ENCODE data around the gene SEMA6D. TPM values are rescaled to one million over a fixed set of nuclear protein-coding genes. Genes with fewer than 3 reads are reported as not detected.

SEMA6D gene
- total RNA-seq, 1 donor from 2014 or later = not detected

GRCh38 chr15:47689660-47690059, 27.6 kb upstream of the SEMA6D start:
- no peaks in the 10 kb centered on the region for H3K27me3 Mint-ChIP-seq
- CTCF ChIA-PET = no interaction called here
- intact Hi-C loops (cut with micrococcal nuclease) = no loop called here
- ATAC-seq (ENCODE audit: low read depth) (no peak), DNase-seq (no peak)
- H3K4me1 Mint-ChIP-seq = no peaks in the 10 kb centered on the region
- no peak overlapping the region for H3K27ac Mint-ChIP-seq
- no peaks in the 10 kb centered on the region for H3K9me3 Mint-ChIP-seq
- POLR2A ChIA-PET = no interaction called here
- H3K36me3 Mint-ChIP-seq (ENCODE audit: low read depth) = no peaks in the 10 kb centered on the region
- no peak for TF ChIP-seq CTCF (IDR thresholded peaks at IDR 0.05)
- H3K4me3 Mint-ChIP-seq = no peak overlapping the region

DNA sequence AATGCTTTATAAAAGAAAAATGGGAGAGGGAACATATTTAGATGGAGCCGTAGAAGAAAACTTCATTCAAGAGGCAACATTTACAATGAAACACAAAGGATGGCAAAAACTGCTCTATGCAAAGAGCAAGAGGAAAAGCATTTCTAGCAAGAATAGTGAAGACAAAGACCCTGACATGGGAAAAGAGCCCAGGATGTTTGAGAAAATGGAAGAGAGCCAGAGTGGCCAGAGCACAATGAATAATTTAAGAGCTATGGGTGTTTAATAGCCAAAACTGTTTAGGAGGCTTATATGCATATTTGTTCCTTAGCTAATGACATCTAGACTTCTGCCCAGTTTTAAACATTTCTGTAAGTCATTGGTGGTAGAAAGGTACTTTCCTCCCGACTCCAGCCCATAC, 25.4 kb upstream of the SEMA6D start:
- intact Hi-C loops (cut with micrococcal nuclease) = no loop called here
- POLR2A ChIA-PET = no interaction called here
- Mint-ChIP-seq H3K36me3 (ENCODE audit: low read depth) (no peaks in the 10 kb centered on the region), H3K27ac (no peak overlapping the region), H3K27me3 (no peaks in the 10 kb centered on the region), H3K4me1 (no peaks in the 10 kb centered on the region), H3K9me3 (no peaks in the 10 kb centered on the region), H3K4me3 (no peak overlapping the region)
- DNase-seq (no peak), ATAC-seq (ENCODE audit: low read depth) (no peak)
- TF ChIP-seq CTCF (IDR thresholded peaks at IDR 0.05) = no peak
- CTCF ChIA-PET = no interaction called here

DNA sequence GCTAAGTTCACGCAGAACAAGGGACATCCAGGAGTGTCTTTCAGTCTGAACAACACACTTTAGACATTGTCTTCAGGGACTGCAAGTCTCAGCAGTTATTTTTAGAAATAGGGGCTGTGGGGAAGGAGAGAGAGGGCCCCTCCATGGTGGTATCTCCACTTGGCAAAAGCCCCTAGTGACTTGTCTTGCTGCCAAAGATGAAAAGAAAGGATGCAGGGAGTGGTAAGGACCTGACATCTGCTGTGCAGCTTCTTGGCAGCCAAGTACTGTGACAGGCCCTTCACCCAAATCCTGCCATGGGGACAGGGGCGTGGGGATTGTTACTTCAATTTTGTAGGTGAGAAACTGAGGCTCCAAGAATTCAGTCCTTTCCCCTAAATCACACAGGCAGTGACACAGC, 21.0 kb upstream of the SEMA6D start:
- no peak overlapping the region for H3K27ac Mint-ChIP-seq
- no peaks in the 10 kb centered on the region for H3K9me3 Mint-ChIP-seq
- TF ChIP-seq CTCF (IDR thresholded peaks at IDR 0.05) = no peak
- CTCF ChIA-PET = no interaction called here
- POLR2A ChIA-PET = no interaction called here
- peaks cover 3% of the 10 kb centered on the region for H3K27me3 Mint-ChIP-seq
- H3K36me3 Mint-ChIP-seq (ENCODE audit: low read depth) = no peaks in the 10 kb centered on the region
- H3K4me3 Mint-ChIP-seq = no peak overlapping the region
- DNase-seq = no peak
- no peaks in the 10 kb centered on the region for H3K4me1 Mint-ChIP-seq
- intact Hi-C loops (cut with micrococcal nuclease) = loop anchor here (2.0 kb wide), 1 partner anchor 30 kb away; no protein-coding TSS in a partner anchor
- ATAC-seq (ENCODE audit: low read depth) = no peak

DNA sequence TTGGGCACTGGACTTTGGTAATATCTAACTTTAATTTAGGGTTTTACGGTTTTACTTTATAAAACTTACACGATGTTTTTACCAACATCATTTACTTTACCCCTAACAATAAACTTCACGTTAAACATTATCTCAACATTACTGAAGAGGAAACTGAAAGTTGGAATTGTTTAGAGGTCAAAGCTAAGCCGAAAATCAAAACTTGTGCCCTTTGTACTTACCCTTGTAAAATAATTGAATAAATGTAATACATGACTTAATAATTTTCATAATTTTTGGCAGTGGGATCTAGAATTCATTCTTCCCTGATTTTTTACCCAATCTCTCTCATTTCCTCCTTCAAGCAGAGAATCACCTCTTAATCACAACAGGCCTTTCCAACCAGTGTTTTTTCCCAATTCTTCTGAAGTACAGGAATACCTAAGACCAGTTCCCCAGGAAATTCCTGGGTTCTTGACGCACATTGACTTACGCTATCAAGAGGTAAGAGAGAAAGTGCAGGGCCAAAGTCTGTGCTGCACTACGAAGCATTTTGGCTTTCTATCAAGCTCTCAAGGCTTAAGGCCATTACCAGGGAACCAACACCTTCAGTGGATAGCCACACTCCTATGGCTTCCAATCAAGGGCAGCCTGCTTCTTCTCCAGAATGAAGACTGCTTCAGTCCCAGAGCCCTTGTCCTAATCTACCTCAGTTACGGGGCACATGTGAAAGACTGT, 11.9 kb upstream of the SEMA6D start:
- Mint-ChIP-seq H3K4me3 (no peak overlapping the region), H3K4me1 (no peaks in the 10 kb centered on the region), H3K27ac (no peak overlapping the region), H3K27me3 (no peaks in the 10 kb centered on the region), H3K36me3 (ENCODE audit: low read depth) (no peaks in the 10 kb centered on the region), H3K9me3 (no peaks in the 10 kb centered on the region)
- intact Hi-C loops (cut with micrococcal nuclease) = no loop called here
- DNase-seq (no peak), ATAC-seq (ENCODE audit: low read depth) (no peak)
- CTCF ChIA-PET = no interaction called here
- TF ChIP-seq CTCF (IDR thresholded peaks at IDR 0.05) = no peak
- POLR2A ChIA-PET = no interaction called here

DNA sequence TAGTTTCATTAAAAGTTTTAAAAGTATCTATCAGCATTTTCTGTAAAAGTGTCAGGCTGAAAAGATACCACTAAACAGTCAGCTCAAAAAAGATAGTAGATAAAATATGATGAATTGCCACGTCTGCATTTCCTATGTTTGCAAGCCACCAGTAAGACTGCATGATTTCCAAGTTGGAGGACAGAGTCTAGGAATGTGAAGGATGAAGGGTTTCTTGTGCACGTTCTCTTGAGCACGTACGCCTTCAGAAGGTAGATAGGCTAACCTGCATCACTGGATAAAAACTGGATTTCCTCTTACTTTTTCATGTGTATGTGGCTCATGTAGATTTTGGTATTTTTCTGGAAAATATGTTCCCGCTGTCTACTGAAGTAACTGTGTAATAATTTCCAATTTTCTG, 9.9 kb upstream of the SEMA6D start:
- POLR2A ChIA-PET = no interaction called here

More for the DNA sequence above, 9.9 kb upstream of the SEMA6D start:
- Mint-ChIP-seq H3K4me3 (no peak overlapping the region), H3K9me3 (no peaks in the 10 kb centered on the region), H3K27me3 (no peaks in the 10 kb centered on the region), H3K36me3 (ENCODE audit: low read depth) (no peaks in the 10 kb centered on the region), H3K4me1 (no peaks in the 10 kb centered on the region), H3K27ac (no peak overlapping the region)
- intact Hi-C loops (cut with micrococcal nuclease) = no loop called here
- CTCF ChIA-PET = no interaction called here
- no peak for DNase-seq
- no peak for ATAC-seq (ENCODE audit: low read depth)
- no peak for TF ChIP-seq CTCF (IDR thresholded peaks at IDR 0.05)
